ENCODE data around the gene APOBEC3C. TPM values are rescaled to one million over a fixed set of nuclear protein-coding genes. Genes with fewer than 3 reads are reported as not detected.
"Not testable (repeated sequence)": the region's sequence is repeated elsewhere in the genome, so short reads cannot be mapped to it uniquely, and the experiment has no call there.

Gene APOBEC3C
- total RNA-seq, 1 donor from 2014 or later: 27.9 TPM

DNA sequence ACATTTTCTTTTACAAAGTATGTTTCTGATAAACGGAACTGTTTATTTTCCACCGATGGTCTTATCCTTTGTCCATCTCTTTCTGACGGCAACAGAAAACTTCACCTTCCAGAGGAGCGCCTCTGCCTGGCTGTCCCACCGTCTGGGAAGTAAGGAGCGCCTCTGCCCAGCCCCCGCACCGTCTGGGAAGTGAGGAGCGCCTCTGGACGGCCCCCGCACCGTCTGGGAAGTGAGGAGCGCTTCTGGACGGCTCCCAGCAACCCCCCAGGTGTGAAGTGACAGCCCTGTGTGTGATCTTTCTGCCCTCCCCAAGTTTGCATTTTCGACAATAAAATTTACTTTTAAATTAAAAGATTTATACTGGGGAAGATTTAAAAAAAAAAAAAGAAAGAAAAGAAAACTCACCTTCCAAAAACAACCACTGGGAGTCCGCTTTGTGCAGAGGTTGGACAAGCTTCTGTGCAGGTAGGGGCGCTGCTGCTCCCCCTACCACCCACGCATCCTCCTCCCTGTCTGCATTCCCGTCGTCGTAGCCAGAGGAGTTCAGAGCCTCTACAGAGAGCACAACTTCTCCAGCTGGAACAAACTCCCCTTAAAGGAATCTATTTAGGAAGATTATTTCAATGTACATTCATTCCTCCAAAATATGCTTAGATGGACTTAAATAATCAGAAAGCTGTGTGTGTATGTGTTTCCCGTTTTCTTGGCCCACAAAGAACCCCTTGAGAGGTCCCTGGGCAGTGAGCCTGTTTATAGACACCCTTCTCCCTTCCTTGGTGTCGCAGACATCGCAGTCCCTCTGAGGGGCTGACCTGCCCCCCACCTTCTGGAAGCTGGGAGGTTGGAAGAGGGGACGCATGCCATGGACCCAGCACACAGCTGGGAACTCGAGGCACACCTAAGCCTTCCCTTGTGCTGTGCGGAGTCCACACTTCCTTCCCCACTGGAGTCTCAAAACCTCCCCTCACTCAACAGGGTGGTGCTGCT, 32.8 kb upstream of the APOBEC3C start:
- intact Hi-C loops (cut with DNase I): no loop called here
- DNase-seq (ENCODE audit: missing footprints): no peak
- no peak for ATAC-seq

DNA sequence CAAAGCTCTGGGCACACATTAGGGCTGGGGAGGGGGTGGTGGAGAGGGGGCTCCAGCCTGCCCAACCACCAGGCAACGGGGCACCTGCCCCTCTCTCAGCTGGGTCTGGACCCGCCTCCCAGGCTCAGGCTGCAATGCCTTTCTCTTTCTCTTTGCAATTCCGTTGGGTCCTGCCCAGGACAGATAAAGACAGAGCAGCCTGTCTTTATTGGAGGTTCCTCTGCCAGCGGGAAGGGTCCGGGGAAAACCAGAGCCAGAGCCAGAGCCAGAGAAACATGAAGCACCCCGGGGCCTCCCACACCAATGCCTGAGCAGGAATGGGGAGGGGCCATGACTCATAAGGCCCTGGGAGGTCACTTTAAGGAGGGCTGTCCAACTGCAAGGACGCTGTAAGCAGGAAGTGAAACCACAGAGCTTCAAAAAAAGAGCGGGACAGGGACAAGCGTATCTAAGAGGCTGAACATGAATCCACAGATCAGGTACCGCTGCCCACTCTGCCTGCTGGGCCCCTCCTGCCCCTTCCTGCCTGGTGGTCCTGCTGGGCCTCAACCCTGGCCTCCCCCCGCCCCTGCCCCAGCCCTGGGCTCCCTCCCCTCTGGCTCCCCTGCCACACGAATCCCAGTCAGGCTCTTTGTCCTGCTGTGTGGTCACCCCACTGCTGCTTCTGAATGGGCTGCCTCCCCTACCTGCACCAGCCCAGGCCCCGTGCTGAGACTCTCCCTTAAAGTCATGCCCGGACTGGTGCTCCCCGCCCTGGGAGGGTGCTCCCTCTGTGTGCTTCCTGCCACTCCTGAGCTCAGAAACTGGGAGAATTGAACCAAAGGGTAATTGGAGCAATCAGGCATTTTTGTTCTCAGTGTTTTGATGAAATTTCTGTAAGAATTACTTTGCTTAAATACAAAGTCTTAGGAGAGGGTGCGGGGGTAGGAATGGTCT, 31.8 kb upstream of the APOBEC3C start, which contains the start of gene APOBEC3B:
Gene APOBEC3B, plus strand, starts transcription at position 356 of the 936 bp plus-strand sequence. Its CDS starts 107 bp downstream, at position 463.
- intact Hi-C loops (cut with DNase I): no loop called here
- peak; percentile 82 for DNase-seq (ENCODE audit: missing footprints)
- peak; percentile 98 for ATAC-seq

DNA sequence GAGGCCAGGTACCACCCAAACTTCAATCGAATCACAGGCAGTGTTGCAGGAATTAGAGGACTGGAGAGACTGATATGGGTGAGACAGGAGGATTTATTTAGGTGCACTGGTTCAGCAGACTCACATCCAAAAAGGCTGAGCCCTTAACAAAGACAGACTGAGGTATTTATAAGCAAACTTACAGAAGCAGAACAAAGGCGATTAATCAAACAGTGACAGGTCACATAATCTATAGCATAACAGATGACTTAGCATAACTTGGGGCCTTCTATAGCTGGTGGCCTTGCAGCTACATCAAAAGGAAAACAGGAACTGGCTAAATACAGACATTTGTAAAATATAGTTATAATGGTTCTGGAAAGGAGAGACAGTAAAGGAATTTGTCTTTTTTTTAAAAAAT, 29.8 kb upstream of the APOBEC3C start:
- ATAC-seq: no peak
- intact Hi-C loops (cut with DNase I): no loop called here
- no peak for DNase-seq (ENCODE audit: missing footprints)

DNA sequence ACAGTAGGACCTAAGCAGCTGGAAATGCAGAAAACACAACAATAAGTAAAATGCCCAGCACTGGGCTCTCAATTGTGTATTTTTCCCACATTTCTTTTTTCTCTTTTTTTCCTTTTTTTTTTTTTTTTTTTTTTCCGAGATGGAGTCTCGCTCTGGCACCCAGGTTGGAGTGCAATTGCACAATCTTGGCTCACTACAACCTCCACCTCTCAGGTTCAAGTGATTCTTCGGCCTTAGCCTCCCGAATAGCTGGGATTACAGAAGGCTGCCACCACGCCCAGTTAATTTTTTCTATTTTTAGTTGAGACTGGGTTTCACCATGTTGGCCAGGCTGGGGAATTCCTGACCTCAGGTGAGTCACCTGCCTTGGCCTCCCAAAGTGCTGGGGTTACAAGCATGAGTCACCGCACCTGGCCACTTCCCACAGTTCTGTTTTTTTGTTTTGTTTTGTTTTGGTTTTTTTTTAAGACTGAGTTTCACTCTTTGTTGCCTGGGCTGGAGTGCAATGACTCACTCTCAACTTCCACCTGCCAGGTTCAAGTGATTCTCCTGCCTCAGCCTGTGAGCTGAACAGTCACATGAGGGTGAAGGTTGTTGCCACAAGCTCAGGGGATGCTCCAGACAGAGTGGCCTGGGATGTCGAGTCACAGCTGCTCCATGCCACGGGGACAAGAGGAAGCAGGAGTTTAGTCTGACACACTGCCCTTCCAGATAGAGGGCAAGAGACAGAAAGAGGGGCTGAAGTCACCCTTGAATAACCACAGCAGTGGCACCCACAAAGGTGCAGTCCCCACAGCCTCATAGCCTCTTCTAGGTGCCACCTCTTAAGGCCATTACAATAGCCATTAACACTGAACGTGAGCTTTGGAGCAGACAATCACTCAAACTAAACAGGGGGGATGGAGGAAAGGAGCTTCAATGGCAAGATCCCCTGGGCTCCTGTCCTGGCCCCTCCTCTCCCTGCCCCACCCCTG, 29.0 kb upstream of the APOBEC3C start:
- ATAC-seq; DNase-seq (ENCODE audit: missing footprints); intact Hi-C loops (cut with DNase I): not testable (repeated sequence)

DNA sequence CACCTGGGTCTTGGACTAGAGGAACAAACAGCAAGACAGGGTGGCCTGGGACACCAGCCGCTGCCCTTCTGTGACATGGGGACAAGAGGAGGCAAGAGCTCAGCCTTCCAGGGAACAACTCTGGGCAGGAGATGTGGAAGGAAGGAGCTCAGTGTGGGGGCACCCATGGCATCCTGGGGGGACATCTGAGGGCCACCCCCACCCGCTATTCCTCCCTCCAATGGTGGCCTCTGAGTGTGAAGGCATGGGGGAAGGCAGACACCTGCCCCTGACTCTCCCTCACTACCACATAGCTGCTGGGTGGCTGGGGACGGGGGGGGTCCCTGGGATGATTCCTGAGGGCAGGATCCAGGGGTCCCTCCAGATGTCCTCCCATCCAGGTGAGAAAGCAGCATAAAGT, 27.4 kb upstream of the APOBEC3C start:
- intact Hi-C loops (cut with DNase I): no loop called here
- no peak for DNase-seq (ENCODE audit: missing footprints)
- no peak for ATAC-seq

DNA sequence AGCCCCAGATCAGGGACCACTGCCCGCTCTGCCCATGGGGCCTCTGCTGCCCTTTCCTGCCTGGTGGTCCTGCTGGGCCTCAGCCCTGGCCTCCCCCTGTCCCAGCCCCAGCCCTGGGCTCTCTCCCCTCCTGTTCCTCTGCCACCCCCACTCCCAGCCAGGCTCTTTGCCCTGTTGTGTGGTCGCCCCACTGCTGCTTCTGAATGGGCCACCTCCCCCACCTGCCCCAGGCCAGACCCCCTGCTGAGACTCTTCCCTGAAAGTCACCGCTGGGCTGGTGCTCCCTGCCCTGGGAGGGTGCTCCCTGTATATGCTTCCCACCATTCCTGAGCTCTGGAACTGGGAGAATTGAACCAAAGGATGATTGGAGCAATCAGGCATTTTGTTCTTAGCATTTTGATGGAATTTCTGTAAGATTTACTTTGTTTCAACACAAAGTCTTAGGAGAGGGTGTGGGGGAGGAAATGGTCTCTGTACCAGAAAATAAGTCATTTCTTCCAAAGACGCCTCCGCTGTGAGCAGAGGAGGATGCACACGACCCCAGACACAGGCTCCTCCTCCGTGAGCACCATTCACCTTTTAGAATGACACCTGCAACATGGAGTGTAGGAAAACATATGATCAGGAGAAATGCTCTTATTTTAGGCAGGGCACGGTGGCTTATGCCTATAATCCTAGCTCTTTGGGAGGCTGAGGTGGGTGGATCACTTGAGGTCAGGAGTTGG, 26.7 kb upstream of the APOBEC3C start:
- ATAC-seq (no peak), DNase-seq (ENCODE audit: missing footprints) (no peak)
- intact Hi-C loops (cut with DNase I): no loop called here

DNA sequence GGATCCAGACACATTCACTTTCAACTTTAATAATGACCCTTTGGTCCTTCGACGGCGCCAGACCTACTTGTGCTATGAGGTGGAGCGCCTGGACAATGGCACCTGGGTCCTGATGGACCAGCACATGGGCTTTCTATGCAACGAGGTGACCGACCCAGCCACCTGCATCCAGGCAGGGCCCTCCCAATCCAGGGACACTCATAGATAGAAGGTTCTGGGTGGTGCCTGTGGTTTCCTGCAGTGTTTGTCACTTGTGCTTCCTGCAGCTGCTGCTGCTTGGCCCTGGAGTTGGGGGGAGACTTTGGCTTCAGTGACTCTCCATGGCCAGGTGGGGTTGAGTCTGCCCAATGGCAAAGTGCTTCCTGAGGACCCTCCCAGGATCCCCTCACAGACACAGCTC, 24.6 kb upstream of the APOBEC3C start:
- DNase-seq (ENCODE audit: missing footprints) (no peak), ATAC-seq (no peak)
- intact Hi-C loops (cut with DNase I): no loop called here

DNA sequence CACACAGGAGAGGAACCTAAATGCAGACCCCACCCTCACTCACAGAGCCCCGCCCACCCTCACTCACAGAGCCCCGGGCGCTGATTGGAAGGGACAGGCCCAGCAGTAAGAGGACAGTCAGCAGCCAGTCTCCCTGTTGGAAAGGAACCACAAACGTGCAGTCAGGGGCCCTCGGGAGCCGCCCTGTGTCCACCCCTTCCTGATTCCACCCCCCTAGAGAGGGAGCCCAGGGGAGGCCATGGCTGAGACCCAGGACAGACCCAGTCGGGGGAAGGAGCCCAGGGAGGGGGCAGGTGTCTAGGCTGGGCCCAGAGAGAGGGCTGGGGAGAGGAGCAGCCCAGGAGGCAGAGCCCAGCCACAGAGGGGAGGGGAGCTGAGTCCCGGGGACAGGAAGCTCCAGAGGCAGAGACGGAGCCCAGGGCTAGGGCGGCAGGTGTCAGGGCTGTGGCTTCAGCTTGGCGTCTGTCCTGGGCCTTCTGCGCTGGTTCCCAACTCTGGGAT, 21.1 kb upstream of the APOBEC3C start:
- intact Hi-C loops (cut with DNase I); DNase-seq (ENCODE audit: missing footprints): not testable (repeated sequence)
- peak; percentile 56 for ATAC-seq

DNA sequence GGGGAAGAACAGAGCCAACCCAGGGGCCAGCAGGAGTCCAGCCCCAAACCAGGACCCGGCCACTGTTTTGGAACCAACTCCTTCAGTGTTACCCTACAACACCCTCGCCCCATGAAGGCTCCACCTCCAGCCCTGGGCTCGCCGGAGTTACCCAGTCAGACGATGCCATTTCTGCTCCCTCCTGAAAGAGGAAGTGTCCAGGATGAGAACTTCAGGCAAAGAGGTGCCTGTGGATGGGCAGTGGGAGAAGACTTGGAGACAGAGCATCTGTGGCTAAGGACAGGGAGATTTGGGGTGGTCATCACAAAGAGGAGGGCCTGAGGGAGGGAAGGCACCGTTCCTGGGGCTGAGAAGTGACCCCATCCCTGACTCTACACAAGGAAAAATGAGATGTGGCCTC, 18.0 kb upstream of the APOBEC3C start:
- no peak for ATAC-seq
- DNase-seq (ENCODE audit: missing footprints): no peak
- intact Hi-C loops (cut with DNase I): loop anchor here (5.0 kb wide), 1 partner anchor 39 kb away; the partner anchor contains the start of gene APOBEC3A

DNA sequence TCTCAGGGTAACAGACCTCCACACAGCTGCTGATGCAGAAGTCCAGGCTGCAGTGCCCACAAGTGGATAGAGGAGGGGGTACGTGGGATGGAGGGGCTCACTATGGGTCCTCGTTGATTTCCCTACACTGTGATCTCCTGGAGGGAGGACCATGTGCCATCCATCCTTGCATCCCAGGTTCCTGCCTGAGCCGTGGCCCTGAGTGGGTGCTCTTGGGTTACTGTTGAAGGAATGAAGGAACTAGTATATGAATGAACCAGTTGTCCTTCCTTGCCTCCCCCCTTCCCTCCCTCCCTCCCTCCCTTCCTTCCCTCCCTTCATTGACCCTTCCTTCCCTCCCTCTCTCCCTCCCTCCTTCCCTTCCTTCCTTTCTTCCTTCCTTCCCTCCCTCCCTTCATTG, 16.5 kb upstream of the APOBEC3C start:
- intact Hi-C loops (cut with DNase I): loop anchor here (5.0 kb wide), 1 partner anchor 40 kb away; the partner anchor contains the start of gene APOBEC3A
- ATAC-seq (no peak), DNase-seq (ENCODE audit: missing footprints) (no peak)

DNA sequence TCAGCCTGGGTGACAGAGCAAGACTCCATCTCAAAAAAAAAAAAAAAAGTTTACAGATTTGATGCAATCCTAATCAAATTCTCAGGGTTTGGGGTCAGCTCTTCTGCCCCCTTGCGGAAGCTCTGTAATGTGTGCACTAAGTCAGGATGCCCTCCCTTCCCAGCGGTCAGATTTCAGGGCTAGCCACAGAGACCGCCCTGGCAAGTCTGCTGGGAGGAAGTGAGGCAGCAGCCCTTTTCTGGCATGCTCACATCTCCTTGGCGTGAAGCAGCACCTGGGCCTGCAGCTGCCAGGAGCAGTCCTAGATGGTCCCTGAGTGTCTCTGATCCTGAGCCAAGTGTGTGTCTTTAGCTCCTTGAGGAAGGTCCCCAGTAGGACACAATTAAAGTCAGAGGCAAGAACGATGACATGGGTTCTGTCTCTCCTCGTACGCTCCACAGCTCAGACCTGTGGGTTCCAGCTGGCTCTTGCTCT, 10.9 kb upstream of the APOBEC3C start:
- intact Hi-C loops (cut with DNase I): loop anchor here (1.0 to 2.0 kb wide), 2 partner anchors 134 to 234 kb away; no protein-coding TSS in a partner anchor
- DNase-seq (ENCODE audit: missing footprints): peak; percentile 85
- peak; percentile 89 for ATAC-seq

DNA sequence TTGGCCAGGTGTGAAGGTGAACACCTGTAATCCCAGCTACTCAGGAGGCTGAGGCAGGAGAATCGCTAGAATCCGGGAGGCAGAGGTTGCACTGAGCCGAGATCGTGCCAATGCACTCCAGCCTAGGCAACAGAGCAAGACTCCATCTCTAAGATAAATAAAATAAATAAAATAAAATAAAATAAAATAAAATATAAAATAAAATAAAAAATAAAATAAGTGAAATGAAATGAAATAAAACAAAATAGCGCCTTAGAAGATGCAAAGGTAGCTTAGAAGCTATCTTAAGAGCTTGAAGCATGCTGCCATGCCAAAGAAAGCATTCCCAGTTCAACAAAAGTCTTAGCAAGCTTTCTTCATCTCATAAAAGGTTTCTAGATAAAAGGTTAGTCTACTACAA, 6.9 kb upstream of the APOBEC3C start:
- DNase-seq (ENCODE audit: missing footprints) (no peak), ATAC-seq (no peak)
- intact Hi-C loops (cut with DNase I): loop anchor here (5.0 kb wide), 1 partner anchor 110 kb away; no protein-coding TSS in a partner anchor

DNA sequence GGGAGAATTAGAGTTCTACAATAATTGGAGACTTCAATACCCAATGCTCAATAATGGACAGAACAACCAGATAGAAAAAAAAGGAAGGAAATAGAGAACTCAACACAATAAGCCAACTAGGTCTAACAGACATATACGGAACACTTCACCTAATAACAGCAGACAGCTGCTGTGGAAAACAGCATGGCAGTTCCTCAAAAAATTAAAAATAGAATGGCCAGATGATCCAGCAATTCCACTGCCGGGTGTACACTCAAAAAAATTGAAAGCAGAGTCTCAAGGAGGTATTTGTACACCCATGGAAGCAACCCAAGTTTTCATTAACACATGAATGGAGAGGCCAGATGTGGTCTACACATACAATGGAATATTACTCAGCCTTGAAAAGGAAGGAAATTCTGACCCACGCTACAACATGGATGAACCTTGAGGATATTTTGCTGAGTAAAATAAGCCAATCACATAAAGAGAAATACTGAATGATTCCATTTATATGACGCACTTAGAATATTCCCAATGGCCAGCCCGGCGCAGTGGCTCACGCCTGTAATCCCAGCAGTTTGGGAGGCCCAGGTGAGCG, 5.7 kb upstream of the APOBEC3C start:
- intact Hi-C loops (cut with DNase I): loop anchor here (5.0 kb wide), 1 partner anchor 109 kb away; no protein-coding TSS in a partner anchor
- not testable (repeated sequence) for DNase-seq (ENCODE audit: missing footprints); ATAC-seq

DNA sequence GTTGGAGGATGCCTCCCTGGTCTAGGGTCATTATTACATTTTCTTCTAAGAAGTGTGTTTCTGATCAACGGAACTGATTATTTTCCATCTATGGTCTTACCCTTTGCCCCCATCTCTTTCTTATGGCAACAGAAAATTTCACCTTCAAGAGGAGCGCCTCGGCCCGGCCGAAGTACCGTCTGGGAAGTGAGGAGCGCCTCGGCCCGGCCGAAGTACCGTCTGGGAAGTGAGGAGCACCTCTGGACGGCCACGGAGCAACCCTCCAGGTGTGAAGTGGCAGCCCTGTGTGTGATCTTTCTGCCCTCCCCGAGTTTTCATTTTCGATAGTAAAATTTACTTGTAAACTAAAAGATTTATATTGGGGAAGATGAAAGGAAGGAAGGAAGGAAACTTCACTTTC, 3.1 kb upstream of the APOBEC3C start:
- DNase-seq (ENCODE audit: missing footprints): no peak
- intact Hi-C loops (cut with DNase I): no loop called here
- ATAC-seq: no peak

DNA sequence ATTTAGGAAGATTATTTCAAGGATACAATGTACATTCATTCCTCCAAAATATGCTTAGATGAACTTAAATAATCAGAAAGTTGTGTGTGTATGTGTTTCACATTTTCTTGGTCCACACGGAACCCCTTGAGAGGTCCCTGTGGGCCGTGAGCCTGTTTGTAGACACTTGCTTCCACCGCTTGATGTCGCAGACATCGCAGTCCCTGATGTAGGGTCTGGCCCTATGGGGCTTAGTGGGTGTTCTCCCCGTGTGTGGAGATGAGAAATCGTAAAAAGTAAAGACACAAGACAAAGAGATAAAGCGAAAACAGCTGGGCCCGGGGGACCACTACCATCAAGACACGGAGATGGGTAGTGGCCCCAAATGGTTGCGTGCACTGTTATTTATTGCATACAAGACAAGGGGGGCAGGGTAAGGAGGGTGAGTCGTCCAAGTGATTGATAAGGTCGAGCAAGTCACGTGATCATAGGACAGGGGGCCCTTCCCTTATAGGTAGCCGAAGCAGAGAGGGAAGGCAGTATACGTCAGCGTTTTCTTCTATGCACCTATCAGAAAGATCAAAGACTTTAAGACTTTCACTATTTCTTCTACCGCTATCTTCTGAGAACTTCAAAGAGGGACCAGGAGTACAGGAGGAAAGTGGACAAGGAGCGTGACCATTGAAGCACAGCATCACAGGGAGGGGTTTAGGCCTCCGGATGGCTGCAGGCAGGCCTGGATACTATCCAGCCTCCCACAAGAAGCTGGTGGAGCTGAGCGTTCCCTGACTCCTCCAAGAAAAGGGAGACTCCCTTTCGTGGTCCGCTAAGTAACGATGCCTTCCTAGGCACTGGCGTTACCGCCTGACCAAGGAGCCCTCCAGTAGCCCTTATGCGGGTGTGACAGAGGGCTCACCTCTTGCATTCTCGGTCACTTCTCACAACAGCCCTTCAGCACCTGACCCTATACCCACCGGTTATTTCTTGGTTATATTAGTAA, 1.2 kb upstream of the APOBEC3C start:
- intact Hi-C loops (cut with DNase I): no loop called here
- DNase-seq (ENCODE audit: missing footprints) (no peak), ATAC-seq (no peak)
